Hematopoietic multipotent progenitor cell (in vitro differentiated cells): ENCODE results near the gene TSG101. TPM values are rescaled to one million over a fixed set of nuclear protein-coding genes. Genes with fewer than 3 reads are reported as not detected.

Experiments used
- total RNA-seq: library from RNA; depleted of rRNA; stranded (reverse); fragments of >200 nt; gene quantifications from one replicate; pipeline ENCODE4 v1.2.3, GENCODE V29; 2012

TSG101 gene
- total RNA-seq, 1 donor: 65.4 TPM

Other genes starting within 250 kb of the TSG101 start
- gene HPS5, start 204.8 kb downstream of the TSG101 start, total RNA-seq: 11.8 TPM
- gene GTF2H1, start 204.4 kb downstream of the TSG101 start, total RNA-seq: 40.9 TPM
- 177 TPM for gene LDHA, start 132.4 kb downstream of the TSG101 start, total RNA-seq
- gene LDHC, start 114.6 kb downstream of the TSG101 start, total RNA-seq: not detected
- gene LDHAL6A, start 71.1 kb downstream of the TSG101 start, total RNA-seq: 0.54 TPM
- gene UEVLD, start 61.8 kb upstream of the TSG101 start, total RNA-seq: 3.5 TPM
- gene MISFA, start 72.8 kb upstream of the TSG101 start, total RNA-seq: not detected
- 20.5 TPM for gene SPTY2D1, start 107.4 kb upstream of the TSG101 start, total RNA-seq
- 6.2 TPM for gene TMEM86A, start 171.8 kb upstream of the TSG101 start, total RNA-seq
- 0.54 TPM for gene IGSF22, start 199.2 kb upstream of the TSG101 start, total RNA-seq